Coronary artery (tissue), 2 donors: ENCODE data around the gene ERC2.

Source experiments
- DNase-seq: peaks from one replicate; pipeline ENCODE4 v3.0.0-alpha.2; 2017; ENCODE audit warnings: low spot score
- H3K27ac ChIP-seq, 2 donors: fragments of 200-600 bp; sonication (generic); one replicate each; pipeline ENCODE4 v1.5.1; 2016 to 2019
- H3K4me3 ChIP-seq: fragments of 200-600 bp; sonication (generic); 2 replicates; pipeline ENCODE4 v1.5.1; 2016; ENCODE audit warnings: mild to moderate bottlenecking, moderate library complexity
- TF ChIP-seq, protein P1 (sequence below): fragments of 200-600 bp; sonication (generic); IDR thresholded peaks from one replicate; pipeline ENCODE4 v1.5.1; 2019; ENCODE audit warnings: antibody characterized with exemption

The ERC2 gene

DNA sequence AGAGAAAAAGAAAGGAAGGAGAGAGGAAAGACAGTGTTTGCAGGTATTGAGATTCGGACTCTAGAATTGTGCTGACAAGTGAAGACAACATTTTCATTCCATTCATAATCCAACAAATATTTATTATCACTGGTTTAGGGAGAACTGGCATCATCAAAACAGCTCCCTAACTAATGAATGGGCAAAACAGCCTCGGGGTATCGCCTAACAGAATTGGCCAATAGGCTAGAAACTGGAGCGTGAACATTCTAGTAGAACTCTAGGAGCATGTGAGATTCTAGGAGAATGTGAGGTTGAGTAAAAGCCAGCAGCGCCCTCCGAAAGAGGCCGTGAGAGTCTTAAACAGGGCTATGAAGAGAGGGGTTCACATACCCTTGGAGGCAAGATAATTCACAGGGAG is 759.3 kb downstream of the ERC2 start:
- Histone ChIP-seq H3K4me3 (no peak overlapping the region), H3K27ac (no peak overlapping the region)
- DNase-seq, result no peak
- TF ChIP-seq, protein P1, sequence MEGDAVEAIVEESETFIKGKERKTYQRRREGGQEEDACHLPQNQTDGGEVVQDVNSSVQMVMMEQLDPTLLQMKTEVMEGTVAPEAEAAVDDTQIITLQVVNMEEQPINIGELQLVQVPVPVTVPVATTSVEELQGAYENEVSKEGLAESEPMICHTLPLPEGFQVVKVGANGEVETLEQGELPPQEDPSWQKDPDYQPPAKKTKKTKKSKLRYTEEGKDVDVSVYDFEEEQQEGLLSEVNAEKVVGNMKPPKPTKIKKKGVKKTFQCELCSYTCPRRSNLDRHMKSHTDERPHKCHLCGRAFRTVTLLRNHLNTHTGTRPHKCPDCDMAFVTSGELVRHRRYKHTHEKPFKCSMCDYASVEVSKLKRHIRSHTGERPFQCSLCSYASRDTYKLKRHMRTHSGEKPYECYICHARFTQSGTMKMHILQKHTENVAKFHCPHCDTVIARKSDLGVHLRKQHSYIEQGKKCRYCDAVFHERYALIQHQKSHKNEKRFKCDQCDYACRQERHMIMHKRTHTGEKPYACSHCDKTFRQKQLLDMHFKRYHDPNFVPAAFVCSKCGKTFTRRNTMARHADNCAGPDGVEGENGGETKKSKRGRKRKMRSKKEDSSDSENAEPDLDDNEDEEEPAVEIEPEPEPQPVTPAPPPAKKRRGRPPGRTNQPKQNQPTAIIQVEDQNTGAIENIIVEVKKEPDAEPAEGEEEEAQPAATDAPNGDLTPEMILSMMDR, result no peak

DNA sequence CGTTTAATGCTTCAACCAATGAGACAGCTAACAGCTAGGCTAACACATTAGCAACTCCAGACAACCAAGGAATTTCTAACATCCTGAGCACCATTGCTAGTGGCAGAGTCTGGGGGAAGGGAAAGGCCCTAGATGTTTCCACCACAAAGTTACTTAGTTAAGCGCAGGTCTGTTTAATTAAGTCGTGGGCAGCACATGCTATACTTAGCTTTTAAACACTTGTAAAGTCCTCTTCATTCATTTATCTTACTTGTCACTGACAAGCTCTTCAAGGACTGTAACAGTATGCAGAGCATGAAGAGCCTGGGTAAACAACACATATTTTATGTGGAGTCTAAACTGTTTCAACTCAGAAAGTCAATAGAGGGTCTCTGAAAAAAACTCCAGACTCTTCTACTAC is 760.0 kb downstream of the ERC2 start:
- TF ChIP-seq, protein P1, result no peak
- Histone ChIP-seq H3K27ac (no peak overlapping the region), H3K4me3 (no peak overlapping the region)
- no peak for DNase-seq

- Histone ChIP-seq H3K27ac (no peak overlapping the region), H3K4me3 (no peak overlapping the region)
- no peak for DNase-seq
- TF ChIP-seq, protein P1, result no peak
Observed at GRCh38 chr3:55704521-55704920, 763.7 kb downstream of the ERC2 start.

GRCh38 chr3:55702822-55703221 is 765.4 kb downstream of the ERC2 start:
- no peak overlapping the region for H3K4me3 ChIP-seq
- DNase-seq, result no peak
- no peak overlapping the region for H3K27ac ChIP-seq
- TF ChIP-seq, protein P1, result no peak

GRCh38 chr3:55701997-55702396 is 766.3 kb downstream of the ERC2 start:
- DNase-seq, result no peak
- no peak overlapping the region for H3K27ac ChIP-seq
- TF ChIP-seq, protein P1, result no peak

DNA sequence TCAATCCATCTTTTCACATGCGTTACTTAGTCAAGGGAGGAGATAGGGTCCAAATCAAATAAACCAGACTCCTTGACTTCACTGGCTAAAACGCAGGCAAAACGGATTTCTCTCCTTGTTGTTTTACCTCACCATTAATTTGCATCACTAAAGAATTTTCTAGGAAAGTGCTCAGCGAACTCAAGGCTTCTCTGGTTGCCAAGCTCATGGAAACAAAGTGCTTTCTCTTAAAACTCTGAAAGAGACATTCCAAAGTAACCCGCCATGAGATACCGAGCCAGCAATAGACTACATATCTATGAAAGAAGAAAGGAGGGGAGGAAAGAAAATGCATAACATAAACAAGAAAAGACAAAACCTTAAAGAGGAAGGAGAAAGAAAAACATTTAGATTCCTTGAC is 769.4 kb downstream of the ERC2 start:
- Histone ChIP-seq H3K4me3 (no peak overlapping the region), H3K27ac (no peak overlapping the region)
- TF ChIP-seq, protein P1, result no peak
- DNase-seq, result no peak

More at GRCh38 chr3:55701997-55702396, 766.3 kb downstream of the ERC2 start:
- H3K4me3 ChIP-seq, result no peak overlapping the region

DNA sequence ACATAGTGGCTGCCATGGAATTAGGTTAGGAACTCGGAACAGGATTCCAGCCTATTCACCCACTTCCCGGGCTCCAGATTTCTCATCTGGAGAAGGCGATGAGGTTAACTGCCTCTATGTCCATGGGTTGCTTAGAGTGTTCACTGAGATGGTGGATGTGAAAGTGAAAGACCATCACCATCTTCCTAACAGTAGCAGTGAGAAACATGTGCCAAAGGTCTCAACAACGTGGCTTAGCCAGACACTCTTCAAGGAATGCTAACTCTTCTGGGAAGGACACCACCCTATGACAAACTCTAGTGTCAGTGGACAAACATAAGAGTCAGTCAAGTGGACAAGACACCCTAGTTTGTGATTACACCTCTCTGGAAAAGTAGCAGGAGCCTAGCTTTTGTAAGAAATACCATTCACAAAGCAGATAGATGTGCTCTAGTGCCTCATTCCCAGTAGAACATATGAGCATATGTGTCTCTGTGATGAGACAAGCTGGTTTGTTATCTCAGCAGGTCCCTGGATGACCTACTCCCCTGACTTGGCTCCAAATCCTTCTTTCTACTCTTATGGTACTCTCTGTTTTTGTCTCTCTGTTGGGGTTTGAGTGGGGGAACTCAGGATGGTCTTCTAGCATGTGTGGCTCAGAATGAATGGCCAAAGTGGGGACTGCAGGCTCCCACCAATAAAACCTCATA is 770.9 kb downstream of the ERC2 start:
- Histone ChIP-seq H3K4me3 (no peak overlapping the region), H3K27ac (no peak overlapping the region)
- TF ChIP-seq, protein P1, result no peak
- DNase-seq, result no peak
